HuH-7 (cell line): ENCODE data around the gene PTMS.

Source experiments
- DNase-seq: peaks from one replicate; pipeline ENCODE4 v3.0.0; 2011; ENCODE audit warnings: low spot score

The PTMS gene

DNA sequence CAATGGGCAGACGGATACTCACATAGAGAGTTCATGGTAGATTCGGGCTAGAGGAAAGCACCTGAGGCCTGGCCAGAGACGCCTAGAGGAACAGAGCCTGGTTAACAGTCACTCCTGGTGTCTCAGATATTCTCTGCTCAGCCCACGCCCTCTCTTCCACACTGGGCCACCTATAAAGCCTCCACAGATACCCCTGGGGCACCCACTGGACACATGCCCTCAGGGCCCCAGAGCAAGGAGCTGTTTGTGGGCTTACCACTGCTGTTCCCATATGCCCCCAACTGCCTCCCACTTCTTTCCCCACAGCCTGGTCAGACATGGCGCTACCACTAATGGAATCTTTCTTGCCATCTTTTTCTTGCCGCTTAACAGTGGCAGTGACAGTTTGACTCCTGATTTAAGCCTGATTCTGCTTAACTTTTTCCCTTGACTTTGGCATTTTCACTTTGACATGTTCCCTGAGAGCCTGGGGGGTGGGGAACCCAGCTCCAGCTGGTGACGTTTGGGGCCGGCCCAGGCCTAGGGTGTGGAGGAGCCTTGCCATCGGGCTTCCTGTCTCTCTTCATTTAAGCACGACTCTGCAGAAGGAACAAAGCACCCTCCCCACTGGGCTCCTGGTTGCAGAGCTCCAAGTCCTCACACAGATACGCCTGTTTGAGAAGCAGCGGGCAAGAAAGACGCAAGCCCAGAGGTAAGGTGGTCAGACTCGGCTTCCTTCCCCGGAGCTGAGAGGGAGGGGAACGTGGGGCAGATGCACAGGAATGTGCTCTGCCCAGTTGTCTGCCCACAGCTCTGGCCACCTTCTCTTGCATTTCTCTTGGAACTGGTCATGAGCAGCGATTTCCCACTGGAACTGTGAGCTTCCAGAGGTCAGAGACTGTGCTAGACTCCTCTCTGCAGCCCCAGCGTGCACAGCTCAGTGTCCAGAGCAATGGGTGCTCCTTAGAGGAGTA lies 23.1 kb downstream of the PTMS start, which contains the start of gene CD4:
CD4 (plus strand) TSS at position 557 of the 953 bp plus-strand sequence. CDS start 10,611 bp downstream, outside the sequence.
- DNase-seq = no peak

DNA sequence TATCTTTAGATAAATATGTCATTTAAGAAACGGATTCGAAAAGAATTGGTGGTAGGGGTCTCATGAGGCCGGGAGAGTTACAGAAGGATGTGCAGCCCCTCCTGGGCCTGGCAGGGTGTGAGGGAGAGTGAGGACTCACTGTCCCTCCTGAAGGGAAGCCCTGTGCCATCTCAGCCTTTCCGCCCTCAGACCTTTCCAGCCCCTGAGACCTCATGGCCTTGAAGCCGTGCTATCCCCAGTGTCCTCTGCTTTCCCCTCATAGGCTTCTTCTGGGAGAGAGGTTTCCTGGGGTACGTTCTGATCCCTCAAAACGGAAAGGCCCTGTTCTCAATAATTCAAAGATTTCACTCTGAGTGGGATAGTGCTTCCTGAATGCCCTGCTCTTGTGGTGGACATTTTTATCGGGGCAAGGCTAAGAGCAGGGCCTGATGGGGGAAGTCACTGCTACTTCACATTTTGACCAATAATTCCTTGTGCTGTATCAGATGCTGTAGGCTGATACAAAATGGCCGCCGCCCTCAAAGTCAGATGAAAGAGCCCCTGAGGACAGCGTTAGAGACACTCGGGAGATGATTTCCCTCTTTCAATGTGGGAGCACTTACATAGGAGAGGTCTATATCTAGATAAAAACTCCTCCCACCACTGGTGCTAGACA lies 24.5 kb downstream of the PTMS start:
- DNase-seq = no peak

DNA sequence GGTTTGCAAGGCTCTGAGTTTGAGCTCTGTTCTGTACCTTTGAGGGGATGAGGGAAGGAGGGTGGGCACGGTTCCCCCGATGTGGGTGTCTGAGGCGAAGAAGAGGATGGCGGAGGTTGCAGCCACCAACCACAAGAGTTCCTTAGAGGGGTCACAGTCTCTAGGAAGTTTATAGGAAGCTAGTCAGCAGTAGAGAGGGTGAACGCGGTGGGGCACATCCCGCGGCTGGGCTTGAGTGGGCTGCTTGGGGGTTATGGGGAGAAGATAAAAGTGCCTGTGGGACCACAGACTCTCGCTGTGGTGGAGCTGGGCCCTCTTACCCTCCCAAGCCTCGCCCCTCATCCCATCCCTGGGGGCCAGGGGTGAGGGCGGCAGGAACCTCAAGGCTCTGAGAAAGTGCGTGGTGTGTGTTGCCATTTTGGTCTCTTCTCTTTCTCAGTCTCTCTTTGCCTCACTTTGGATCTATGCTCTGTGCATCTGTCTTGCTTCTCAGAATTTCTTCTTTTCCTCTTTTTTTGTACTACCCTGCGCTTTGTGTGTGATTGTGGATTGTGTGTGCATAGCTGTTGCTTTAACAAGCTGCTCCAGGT lies 25.9 kb downstream of the PTMS start:
- no peak for DNase-seq

DNA sequence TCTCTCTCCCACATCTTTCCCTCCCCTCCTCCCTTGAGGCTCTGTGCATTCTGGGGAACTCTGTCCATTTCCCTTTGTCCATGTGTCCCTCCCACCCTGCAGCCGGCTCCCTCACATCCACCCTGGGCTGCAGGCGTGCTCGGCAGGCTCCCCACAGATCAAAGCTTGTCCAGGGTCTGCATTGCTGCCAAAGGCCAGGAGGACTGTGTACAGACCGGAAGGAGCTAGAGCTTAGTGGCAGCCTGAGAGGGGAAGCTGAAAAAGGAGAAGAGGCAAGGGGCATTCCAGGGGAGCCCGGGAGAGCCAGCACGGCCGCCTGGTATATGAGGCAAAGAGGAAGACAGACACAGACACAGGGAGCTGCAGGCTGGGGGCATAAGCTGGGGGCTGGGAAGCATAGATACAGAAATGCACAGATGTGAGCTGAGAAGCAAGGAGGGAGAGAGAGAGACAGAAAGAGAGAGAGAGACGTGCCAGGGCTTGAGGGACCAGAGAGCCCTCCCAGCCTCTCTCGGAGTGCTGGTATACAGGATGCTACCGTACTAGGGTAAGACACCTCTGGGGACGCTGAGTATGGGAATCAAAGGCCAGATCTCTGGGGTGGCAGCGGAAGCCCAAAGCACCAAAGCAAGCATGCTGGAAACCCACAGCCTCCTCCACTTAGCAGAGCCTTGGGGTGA lies 26.5 kb downstream of the PTMS start:
- no peak for DNase-seq

DNA sequence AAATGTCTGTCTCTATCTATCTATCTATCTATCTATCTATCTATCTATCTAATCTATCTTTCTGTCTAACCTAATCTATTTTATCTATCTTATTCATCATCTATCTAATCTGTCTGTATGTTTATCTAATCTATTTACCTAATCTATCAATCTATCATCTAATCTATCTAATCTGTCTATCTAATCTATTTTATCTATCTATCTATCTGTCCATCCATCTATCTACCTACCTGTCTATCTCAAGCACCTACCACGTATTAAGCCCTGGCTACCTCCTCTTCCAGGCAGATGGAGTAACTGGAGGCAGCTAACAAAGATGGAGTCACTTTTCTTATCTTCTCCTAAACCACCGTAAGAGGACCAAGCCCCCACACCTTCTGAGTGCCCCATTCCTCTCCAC lies 28.9 kb downstream of the PTMS start:
- no peak for DNase-seq

DNA sequence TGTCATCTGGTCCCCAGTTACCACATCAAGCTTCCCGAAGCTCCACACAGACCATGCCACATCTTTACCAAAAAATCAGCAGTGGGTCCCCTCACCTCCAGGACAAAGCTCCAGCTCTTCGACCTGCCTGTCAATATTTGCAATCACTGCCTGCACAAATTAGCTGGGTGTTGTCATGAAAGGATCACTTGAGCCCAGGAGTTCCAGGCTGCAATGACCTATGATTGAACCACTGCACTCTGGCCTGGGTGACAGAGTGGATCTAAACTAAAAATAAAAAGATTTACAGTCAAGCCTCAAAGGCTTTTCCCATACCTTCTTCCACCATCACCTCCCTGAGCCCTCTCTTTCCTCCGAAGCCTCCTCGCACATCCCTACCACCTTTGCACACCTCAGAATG lies 30.4 kb downstream of the PTMS start:
- DNase-seq = no peak

DNA sequence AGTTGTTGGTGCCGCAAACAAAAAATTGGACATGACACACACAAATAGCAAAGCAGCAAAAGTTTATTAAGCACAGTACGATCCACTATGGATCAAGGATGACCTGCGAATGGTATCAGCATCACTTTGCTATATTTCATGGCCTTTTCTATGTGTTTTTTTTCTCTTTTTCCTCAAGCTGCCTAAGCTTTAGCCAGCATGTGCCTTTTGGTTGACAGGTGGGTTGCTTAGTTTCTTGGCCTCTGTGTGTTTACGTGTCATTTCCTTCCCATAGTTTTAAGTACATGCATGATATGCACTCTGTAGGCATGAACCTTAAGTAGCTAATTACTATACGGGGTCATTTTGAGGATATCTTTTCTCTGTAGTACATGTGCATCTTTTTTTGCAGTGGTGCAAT lies 33.0 kb downstream of the PTMS start:
- no peak for DNase-seq

DNA sequence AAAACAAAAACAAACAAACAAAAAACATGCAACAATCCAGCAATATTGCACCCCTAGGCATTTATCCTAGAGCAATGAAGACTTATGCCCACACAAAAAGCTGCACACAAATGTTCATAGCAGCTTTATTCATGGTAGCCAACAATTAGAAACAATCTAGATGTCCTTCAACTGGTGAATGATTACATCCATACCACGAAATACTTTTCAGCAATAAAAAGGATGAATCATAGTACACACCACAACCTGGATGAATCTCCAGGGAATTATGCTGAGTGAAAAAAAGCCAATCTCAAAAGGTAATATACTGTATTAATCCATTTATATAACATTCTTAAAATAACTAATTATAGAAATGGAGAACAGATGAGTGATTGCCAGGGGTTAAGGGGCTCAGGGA lies 41.0 kb downstream of the PTMS start:
- DNase-seq = no peak

DNA sequence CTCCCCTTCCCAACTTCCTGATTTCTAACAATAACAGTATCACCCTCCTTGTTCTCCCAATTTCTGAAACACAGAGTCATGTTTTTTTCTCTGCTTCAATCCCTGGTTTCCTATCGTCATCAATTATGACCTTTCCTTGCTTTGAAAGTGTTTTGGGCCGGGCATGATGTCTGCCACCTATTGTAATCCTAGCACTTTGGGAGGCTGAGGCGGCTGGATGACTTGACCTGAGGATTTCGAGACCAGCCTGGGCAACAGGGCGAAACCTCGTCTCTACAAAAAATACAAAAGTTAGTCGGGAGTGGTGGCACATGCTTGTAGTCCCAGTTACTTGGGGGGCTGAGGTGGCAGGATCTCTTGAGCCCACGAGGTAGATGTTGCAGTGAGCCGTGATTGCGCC lies 42.9 kb downstream of the PTMS start:
- DNase-seq = no peak

DNA sequence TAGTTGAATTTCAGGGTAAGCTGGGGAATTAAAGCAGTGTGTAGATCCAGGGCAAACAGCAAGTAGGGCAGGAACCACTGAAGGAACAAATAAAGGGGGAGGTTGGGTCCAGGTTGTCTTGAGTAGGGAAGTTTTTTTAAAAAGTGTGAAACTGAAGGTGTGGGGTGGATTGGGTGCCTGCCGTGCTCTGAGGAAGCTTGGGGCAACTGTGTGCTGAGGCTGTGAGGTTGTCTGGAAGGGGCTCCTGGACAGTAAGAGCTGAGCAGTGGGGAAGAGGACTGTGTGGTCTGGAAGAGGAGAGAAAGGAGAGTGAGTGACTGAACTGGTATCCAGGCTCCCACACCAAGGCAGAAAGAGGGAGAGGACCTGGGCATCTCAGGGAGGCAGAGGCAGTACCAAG lies 44.6 kb downstream of the PTMS start:
- DNase-seq = no peak

DNA sequence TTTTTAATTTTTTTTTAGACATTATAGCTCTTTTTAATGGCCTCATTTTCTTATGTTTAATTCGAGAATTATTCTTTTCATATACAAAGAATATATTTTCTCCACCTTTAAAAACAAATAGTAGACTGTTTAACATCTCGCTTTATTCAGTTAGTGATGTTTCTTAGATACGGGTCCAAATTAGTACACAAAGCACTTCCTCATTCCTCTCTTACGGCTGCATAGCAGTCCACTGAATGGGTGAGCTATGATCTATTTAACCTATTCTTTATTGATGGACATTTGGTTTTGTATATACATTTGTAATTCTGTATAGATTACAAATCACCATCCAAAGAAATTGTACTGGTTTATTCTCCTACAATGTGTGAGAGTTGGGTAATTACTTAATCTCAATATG lies 47.2 kb downstream of the PTMS start:
- no peak for DNase-seq

DNA sequence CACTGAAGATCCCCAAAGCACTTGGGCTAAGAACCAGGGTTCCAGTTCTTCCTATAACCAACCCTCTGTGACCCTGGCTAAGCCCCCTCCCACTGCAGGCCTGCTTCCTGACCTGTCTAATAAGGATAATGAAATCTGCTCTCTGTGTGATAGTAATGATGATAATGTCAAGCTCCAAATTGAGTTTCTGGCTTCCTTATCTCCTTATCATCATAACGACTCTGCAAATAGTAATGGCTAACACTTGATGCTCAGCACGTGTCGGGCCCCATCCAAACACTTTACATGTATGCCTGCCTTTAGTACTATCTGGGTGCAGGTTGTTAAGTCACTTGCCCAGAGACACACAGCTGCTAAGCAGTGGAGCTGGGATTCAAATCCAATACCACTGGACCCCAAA lies 50.4 kb downstream of the PTMS start:
- DNase-seq = no peak

DNA sequence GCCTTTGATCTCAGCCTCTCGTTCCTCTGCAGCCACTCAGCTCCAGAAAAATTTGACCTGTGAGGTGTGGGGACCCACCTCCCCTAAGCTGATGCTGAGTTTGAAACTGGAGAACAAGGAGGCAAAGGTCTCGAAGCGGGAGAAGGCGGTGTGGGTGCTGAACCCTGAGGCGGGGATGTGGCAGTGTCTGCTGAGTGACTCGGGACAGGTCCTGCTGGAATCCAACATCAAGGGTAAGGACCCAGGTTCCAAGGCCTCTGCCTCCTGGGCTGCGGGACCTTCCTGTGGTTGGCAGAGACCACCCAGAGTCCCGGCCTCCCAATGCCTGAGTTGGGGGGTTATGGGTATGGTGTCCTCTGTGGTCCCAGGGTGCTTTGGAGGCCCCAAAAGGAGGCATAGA lies 50.9 kb downstream of the PTMS start:
- no peak for DNase-seq

DNA sequence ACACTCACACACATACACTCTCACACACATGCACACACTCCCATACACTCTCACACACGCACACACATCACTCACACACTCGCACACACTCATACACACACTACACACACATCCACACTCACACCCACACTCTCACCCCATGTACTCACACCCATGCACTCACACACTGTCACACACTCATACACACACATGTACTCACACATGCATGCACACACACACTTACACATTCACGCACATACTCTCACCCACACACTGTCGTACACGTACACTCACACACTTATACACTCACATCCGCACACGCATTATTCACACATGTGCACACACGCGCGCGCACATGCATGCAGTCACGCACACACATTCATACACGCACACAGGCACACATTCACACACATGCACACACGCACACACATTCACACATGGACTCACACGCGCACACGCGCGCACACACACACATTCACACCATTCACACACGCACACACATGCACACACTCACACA lies 51.5 kb downstream of the PTMS start:
- no peak for DNase-seq

DNA sequence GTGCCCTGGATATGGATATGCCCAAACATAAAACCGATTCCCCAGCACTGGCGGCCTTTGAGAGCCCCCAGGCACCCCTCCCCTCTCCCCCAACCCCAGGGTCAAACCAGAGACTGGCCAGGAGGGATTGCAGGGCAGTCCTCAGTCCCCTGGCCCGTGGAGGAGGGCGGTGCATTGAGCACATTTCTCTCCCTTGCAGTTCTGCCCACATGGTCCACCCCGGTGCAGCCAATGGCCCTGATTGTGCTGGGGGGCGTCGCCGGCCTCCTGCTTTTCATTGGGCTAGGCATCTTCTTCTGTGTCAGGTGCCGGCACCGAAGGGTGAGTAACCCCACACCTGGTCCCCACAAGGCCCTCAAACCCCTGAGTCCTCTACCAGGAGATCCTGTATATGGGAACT lies 52.1 kb downstream of the PTMS start:
- no peak for DNase-seq

DNA sequence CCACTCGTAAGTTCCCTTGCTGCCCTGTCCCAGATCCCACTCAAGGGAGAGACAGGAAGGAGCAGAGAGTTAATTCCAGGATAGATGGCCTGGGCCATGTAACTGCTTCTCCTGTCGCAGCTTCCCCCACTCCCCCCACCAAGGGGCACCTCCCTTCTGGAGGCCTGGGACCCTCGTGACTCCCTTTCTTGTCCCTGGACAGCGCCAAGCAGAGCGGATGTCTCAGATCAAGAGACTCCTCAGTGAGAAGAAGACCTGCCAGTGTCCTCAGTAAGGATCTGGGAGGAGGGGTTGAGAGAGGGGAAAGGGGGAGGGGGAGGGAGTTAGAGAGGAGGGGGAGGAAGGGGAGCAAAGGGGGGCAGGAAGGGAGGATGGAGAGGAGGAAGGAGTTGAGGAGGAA lies 52.5 kb downstream of the PTMS start:
- no peak for DNase-seq

DNA sequence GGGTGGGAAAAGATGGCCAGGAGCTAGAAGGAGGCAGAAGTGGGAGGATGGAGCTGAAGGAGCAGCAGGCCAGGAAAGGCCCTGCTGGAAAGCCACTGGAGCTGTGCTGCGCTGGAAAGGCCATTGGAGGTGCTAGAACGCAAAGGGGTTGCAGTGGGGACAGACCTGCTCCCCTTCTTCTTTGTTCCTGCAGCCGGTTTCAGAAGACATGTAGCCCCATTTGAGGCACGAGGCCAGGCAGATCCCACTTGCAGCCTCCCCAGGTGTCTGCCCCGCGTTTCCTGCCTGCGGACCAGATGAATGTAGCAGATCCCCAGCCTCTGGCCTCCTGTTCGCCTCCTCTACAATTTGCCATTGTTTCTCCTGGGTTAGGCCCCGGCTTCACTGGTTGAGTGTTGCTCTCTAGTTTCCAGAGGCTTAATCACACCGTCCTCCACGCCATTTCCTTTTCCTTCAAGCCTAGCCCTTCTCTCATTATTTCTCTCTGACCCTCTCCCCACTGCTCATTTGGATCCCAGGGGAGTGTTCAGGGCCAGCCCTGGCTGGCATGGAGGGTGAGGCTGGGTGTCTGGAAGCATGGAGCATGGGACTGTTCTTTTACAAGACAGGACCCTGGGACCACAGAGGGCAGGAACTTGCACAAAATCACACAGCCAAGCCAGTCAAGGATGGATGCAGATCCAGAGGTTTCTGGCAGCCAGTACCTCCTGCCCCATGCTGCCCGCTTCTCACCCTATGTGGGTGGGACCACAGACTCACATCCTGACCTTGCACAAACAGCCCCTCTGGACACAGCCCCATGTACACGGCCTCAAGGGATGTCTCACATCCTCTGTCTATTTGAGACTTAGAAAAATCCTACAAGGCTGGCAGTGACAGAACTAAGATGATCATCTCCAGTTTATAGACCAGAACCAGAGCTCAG lies 53.2 kb downstream of the PTMS start:
- DNase-seq = no peak

DNA sequence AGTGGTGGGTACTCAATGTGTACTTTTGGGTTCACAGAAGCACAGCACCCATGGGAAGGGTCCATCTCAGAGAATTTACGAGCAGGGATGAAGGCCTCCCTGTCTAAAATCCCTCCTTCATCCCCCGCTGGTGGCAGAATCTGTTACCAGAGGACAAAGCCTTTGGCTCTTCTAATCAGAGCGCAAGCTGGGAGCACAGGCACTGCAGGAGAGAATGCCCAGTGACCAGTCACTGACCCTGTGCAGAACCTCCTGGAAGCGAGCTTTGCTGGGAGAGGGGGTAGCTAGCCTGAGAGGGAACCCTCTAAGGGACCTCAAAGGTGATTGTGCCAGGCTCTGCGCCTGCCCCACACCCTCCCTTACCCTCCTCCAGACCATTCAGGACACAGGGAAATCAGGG lies 54.0 kb downstream of the PTMS start:
- DNase-seq = no peak
